Loucy (cell line): ENCODE measurements around the gene PODXL.

Experiments
- EZH2phosphoT487 ChIP-seq: fragments of 200-600 bp; IDR thresholded peaks from 2 replicates; pipeline ENCODE4 v1.6.1; 2018; ENCODE audit warnings: antibody characterized with exemption, mild to moderate bottlenecking, moderate library complexity, borderline replicate concordance
- TF ChIP-seq, protein P1 (sequence below): fragments of 200-600 bp; sonication (generic); conservative IDR thresholded peaks from 2 replicates; pipeline ENCODE4 v1.5.1; 2014; ENCODE audit warnings: mild to moderate bottlenecking, antibody characterized with exemption, low read length

DNA sequence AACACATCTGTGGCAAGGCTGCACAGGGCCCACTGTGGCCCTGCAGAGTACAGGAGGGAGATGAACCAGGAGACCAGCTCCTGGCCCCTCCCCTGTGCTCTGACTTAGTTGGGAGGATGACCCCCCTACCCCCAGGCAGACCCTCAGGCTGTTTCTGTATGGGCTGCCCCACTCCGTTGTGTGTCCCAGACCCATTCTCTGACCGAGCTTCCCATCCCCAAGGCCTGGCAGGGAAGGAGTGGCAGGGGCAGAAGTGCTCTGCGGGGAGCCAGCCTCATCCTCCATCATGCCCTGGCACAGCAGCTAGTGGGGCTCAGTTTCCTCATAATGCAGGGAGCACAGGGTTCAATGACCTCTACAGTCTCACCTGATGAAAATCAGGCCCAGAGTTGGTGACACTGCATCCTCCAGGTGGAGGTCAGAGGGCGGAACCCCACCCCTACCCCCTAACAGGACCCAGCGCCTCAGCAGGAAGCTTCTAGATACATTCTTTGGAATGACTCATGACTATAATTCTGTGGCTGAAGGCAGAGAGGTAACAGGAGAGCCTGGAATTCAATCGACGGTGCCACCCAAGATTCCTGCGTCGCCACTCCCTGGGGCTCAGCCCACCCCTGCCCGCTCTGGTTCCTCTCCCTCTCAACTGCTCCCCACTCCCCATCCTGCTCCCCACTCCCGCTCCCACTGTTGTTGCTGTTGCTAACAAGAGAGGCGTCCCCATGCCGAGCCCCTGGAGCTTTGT, 18.2 kb downstream of the PODXL start:
- TF ChIP-seq, protein P1, sequence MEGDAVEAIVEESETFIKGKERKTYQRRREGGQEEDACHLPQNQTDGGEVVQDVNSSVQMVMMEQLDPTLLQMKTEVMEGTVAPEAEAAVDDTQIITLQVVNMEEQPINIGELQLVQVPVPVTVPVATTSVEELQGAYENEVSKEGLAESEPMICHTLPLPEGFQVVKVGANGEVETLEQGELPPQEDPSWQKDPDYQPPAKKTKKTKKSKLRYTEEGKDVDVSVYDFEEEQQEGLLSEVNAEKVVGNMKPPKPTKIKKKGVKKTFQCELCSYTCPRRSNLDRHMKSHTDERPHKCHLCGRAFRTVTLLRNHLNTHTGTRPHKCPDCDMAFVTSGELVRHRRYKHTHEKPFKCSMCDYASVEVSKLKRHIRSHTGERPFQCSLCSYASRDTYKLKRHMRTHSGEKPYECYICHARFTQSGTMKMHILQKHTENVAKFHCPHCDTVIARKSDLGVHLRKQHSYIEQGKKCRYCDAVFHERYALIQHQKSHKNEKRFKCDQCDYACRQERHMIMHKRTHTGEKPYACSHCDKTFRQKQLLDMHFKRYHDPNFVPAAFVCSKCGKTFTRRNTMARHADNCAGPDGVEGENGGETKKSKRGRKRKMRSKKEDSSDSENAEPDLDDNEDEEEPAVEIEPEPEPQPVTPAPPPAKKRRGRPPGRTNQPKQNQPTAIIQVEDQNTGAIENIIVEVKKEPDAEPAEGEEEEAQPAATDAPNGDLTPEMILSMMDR = no peak
- no peak for TF ChIP-seq EZH2phosphoT487
